Measurements from ENCODE around the gene PRIM1. TPM values are rescaled to one million over a fixed set of nuclear protein-coding genes. Genes with fewer than 3 reads are reported as not detected.

Gene PRIM1
- total and polyA plus RNA-seq, 10 donors: 5.2 to 23.0 (median 10.8) TPM

GRCh38 chr12:56723889-56724700 lies 28.0 kb downstream of the PRIM1 start:
- Histone ChIP-seq H3K4me1 (peaks cover 44 to 67% (median 58%) of the 10 kb centered on the region in 6 donors), H3K27ac (peak overlapping the region; percentile 93 to 98 (median 95))
- intact Hi-C loops (cut with DNase I; ENCODE audit: low total_unique reads): loop anchor here (2.0 kb wide), 1 partner anchor 29 kb away; no protein-coding TSS in a partner anchor

GRCh38 chr12:56723352-56723751 lies 28.8 kb downstream of the PRIM1 start:
- peaks cover 50 to 75% (median 65%) of the 10 kb centered on the region in 6 donors for H3K4me1 ChIP-seq
- 33 to 52% (median 42%) methylated on average over 3 of the region's 3 CpGs for WGBS, 5 donors
- no peaks in the 10 kb centered on the region for H3K9me3 ChIP-seq
- intact Hi-C loops (cut with DNase I; ENCODE audit: low total_unique reads): loop anchor here (2.0 kb wide), 1 partner anchor 29 kb away; no protein-coding TSS in a partner anchor
- TF ChIP-seq, protein P1, sequence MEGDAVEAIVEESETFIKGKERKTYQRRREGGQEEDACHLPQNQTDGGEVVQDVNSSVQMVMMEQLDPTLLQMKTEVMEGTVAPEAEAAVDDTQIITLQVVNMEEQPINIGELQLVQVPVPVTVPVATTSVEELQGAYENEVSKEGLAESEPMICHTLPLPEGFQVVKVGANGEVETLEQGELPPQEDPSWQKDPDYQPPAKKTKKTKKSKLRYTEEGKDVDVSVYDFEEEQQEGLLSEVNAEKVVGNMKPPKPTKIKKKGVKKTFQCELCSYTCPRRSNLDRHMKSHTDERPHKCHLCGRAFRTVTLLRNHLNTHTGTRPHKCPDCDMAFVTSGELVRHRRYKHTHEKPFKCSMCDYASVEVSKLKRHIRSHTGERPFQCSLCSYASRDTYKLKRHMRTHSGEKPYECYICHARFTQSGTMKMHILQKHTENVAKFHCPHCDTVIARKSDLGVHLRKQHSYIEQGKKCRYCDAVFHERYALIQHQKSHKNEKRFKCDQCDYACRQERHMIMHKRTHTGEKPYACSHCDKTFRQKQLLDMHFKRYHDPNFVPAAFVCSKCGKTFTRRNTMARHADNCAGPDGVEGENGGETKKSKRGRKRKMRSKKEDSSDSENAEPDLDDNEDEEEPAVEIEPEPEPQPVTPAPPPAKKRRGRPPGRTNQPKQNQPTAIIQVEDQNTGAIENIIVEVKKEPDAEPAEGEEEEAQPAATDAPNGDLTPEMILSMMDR (IDR thresholded peaks at IDR 0.05 in 8 of 11, conservative IDR thresholded peaks at IDR 0.05 in 3 of 11): no peak
- TF ChIP-seq POLR2AphosphoS5 (IDR thresholded peaks at IDR 0.05) (no peak), POLR2A (IDR thresholded peaks at IDR 0.05) (no peak)
- DNase-seq: no peak
- H3K4me3 ChIP-seq: peak overlapping the region; percentile 64 to 98 (median 76)
- H3K36me3 ChIP-seq: peaks cover 0 to 49% (median 21%) of the 10 kb centered on the region in 6 donors
- no peaks in the 10 kb centered on the region for H3K27me3 ChIP-seq (replicated peaks in 1 of 7)
- peak overlapping the region in 5 of 8 donors; percentile 93 to 98 (median 95) for H3K27ac ChIP-seq

More at GRCh38 chr12:56723889-56724700, 28.0 kb downstream of the PRIM1 start:
- no peak for DNase-seq
- WGBS, 5 donors: 1 to 3% (median 2%) methylated on average over 14 of the region's 14 CpGs
- Histone ChIP-seq H3K36me3 (peaks cover 0 to 48% (median 17%) of the 10 kb centered on the region in 6 donors), H3K27me3 (replicated peaks in 1 of 7) (no peaks in the 10 kb centered on the region), H3K9me3 (no peaks in the 10 kb centered on the region), H3K4me3 (peak overlapping the region; percentile 64 to 98 (median 76))
- TF ChIP-seq, protein P1 (IDR thresholded peaks at IDR 0.05 in 8 of 11, conservative IDR thresholded peaks at IDR 0.05 in 3 of 11): no peak
- TF ChIP-seq POLR2A (IDR thresholded peaks at IDR 0.05) (no peak), POLR2AphosphoS5 (IDR thresholded peaks at IDR 0.05) (peak in 1 of 3 donors; percentile 54)

- intact Hi-C loops (cut with DNase I; ENCODE audit: low total_unique reads): loop anchor here (2.0 kb wide), 1 partner anchor 28 kb away; no protein-coding TSS in a partner anchor
- H3K9me3 ChIP-seq: no peaks in the 10 kb centered on the region
- peaks cover 0 to 54% (median 21%) of the 10 kb centered on the region in 6 donors for H3K36me3 ChIP-seq
- no peak for TF ChIP-seq POLR2A (IDR thresholded peaks at IDR 0.05)
- no peak for TF ChIP-seq POLR2AphosphoS5 (IDR thresholded peaks at IDR 0.05)
- TF ChIP-seq, protein P1 (IDR thresholded peaks at IDR 0.05 in 8 of 11, conservative IDR thresholded peaks at IDR 0.05 in 3 of 11): no peak
- peak overlapping the region in 6 of 8 donors; percentile 2 to 98 (median 72) for H3K4me3 ChIP-seq
- peaks cover 50 to 80% (median 67%) of the 10 kb centered on the region in 6 donors for H3K4me1 ChIP-seq
- no peaks in the 10 kb centered on the region for H3K27me3 ChIP-seq (replicated peaks in 1 of 7)
- DNase-seq: no peak
- peak overlapping the region in 6 of 8 donors; percentile 25 to 98 (median 95) for H3K27ac ChIP-seq
- WGBS, 5 donors: 45 to 88% (median 64%) methylated on average over 4 of the region's 4 CpGs
These were observed 29.3 kb downstream of the PRIM1 start for GRCh38 chr12:56722832-56723231.

GRCh38 chr12:56721721-56722120 lies 30.4 kb downstream of the PRIM1 start:
- Histone ChIP-seq H3K4me3 (peak overlapping the region in 2 of 8 donors; percentile 67 to 98), H3K27me3 (replicated peaks in 1 of 7) (no peaks in the 10 kb centered on the region), H3K4me1 (peaks cover 50 to 91% (median 75%) of the 10 kb centered on the region in 6 donors), H3K9me3 (no peaks in the 10 kb centered on the region), H3K36me3 (peaks cover 0 to 64% (median 21%) of the 10 kb centered on the region in 6 donors), H3K27ac (peak overlapping the region in 6 of 8 donors; percentile 61 to 97 (median 78))
- 37 to 53% (median 48%) methylated on average over 2 of the region's 2 CpGs for WGBS, 5 donors
- TF ChIP-seq POLR2AphosphoS5 (IDR thresholded peaks at IDR 0.05) (no peak), POLR2A (IDR thresholded peaks at IDR 0.05) (no peak)
- TF ChIP-seq, protein P1 (IDR thresholded peaks at IDR 0.05 in 8 of 11, conservative IDR thresholded peaks at IDR 0.05 in 3 of 11): no peak
- intact Hi-C loops (cut with DNase I; ENCODE audit: low total_unique reads): loop anchor here (2.0 kb wide), 1 partner anchor 27 kb away; no protein-coding TSS in a partner anchor
- DNase-seq: no peak

All from spleen (tissue), 11 donors.